Erythroblast (primary cell): ENCODE data around the gene C9.

ENCODE experiments used
- GATA1 ChIP-seq: IDR thresholded peaks from 2 replicates; pipeline ENCODE4 v1.6.1; 2011; ENCODE audit warnings: low read depth, mild to moderate bottlenecking, control low read depth, low read length, moderate library complexity
- POLR2A ChIP-seq: IDR thresholded peaks from 2 replicates; pipeline ENCODE4 v1.6.1; 2011; ENCODE audit warnings: mild to moderate bottlenecking, low read length

- TF ChIP-seq POLR2A (no peak), GATA1 (no peak)
These were observed 7.0 kb upstream of the C9 start for GRCh38 chr5:39371367-39371635.
